H9 (cell line): ENCODE results near the gene TBC1D28. TPM values are rescaled to one million over a fixed set of nuclear protein-coding genes. Genes with fewer than 3 reads are reported as not detected.

Experiments used
- total RNA-seq: library from RNA; stranded (reverse); gene quantifications from 2 replicates; pipeline ENCODE4 v1.2.1, GENCODE V29; 2021

The TBC1D28 gene
- total RNA-seq, 1 experiment from 2014 or later = 0.24 TPM

Other genes with a start within 250 kb of the TBC1D28 start
- not detected in 2 replicates for gene LGALS9C, start 167.6 kb downstream of the TBC1D28 start, total RNA-seq
- 18.6 and 18.7 TPM in 2 replicates for gene FOXO3B, start 37.9 kb upstream of the TBC1D28 start, total RNA-seq
- gene FBXW10, start 99.7 kb upstream of the TBC1D28 start, total RNA-seq = not detected in 2 replicates
- 18.7 and 20.5 TPM in 2 replicates for gene TVP23B, start 136.8 kb upstream of the TBC1D28 start, total RNA-seq
- gene PRPSAP2, start 213.7 kb upstream of the TBC1D28 start, total RNA-seq = 58.0 and 59.7 TPM in 2 replicates